ENCODE measurements around the gene MROH7.
"Not testable (repeated sequence)": the region's sequence is repeated elsewhere in the genome, so short reads cannot be mapped to it uniquely, and the experiment has no call there.

The MROH7 gene

GRCh38 chr1:54635804-54636203 lies 5.8 kb upstream of the MROH7 start:
- H2BK12ac ChIP-seq (ENCODE audit: low read length); H3K4ac ChIP-seq (ENCODE audit: low read depth, low read length): not testable (repeated sequence)

DNA sequence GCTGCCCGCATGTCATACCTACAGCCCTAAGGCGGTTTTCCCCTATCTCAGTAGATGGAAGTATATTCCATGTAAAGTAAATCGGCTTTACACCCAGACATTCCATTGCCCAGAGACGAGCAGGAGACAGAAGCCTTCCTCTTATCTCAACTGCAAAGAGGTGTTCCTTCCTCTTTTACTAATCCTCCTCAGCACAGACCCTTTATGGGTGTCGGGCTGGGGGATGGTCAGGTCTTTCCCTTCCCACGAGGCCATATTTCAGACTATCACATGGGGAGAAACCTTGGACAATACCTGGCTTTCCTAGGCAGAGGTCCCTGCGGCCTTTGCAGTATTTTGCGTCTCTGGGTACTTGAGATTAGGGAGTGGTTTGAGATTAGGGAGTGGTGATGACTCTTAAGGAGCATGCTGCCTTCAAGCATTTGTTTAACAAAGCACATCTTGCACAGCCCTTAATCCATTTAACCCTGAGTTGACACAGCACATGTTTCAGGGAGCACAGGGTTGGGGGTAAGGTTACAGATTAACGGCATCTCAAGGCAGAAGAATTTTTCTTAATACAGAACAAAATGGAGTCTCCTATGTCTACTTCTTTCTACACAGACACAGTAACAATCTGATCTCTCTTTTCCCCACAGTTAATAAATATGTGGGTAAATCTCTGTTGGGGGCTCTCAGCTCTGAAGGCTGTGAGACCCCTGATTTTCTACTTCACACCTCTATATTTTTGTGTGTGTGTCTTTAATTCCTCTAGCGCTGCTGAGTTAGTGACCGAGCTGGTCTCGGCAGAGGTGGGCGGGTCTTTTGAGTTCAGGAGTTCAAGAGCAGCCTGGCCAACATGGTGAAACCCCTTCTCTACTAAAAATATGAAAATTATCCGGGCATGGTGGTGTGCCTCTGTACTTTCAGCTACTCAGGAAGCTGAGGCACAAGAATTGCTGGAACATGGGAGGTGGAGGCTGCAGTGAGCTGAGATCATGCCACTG lies 4.8 kb upstream of the MROH7 start:
- not testable (repeated sequence) for H3K36me3 ChIP-seq (ENCODE audit: control insufficient read depth in 1 of 2, insufficient read depth in 2 of 2, low read length in 2 of 2); H2BK12ac ChIP-seq (ENCODE audit: low read length); H3K79me1 ChIP-seq (ENCODE audit: low read length); H3K23ac ChIP-seq (ENCODE audit: low read length); H4K91ac ChIP-seq (ENCODE audit: low read depth, low read length); H2AFZ ChIP-seq (ENCODE audit: insufficient read depth, low read length, poor library complexity); H4K8ac ChIP-seq (ENCODE audit: low read depth, low read length); H4K12ac ChIP-seq (ENCODE audit: low read depth, low read length); H3K27ac ChIP-seq (ENCODE audit: low read depth, low read length); H2BK120ac ChIP-seq (ENCODE audit: insufficient read depth, low read length, poor library complexity); H3K4me3 ChIP-seq (ENCODE audit: low read depth, low read length); H2BK5ac ChIP-seq (ENCODE audit: low read depth, low read length, poor library complexity); H3K9me3 ChIP-seq (ENCODE audit: insufficient read depth, low read depth, low read length); H3K14ac ChIP-seq (ENCODE audit: low read length); H2AK5ac ChIP-seq (ENCODE audit: low read length); H3K27me3 ChIP-seq (ENCODE audit: insufficient read depth, low read length); H3K4ac ChIP-seq (ENCODE audit: low read depth, low read length); H3K4me1 ChIP-seq (ENCODE audit: control insufficient read depth in 1 of 2, insufficient read depth in 2 of 2, low read length in 2 of 2); H3K18ac ChIP-seq (ENCODE audit: low read length); H3K4me2 ChIP-seq (ENCODE audit: low read length); H3K79me2 ChIP-seq (ENCODE audit: control insufficient read depth, insufficient read depth, low read length, poor library complexity); H3K9ac ChIP-seq (ENCODE audit: low read length)
- WGBS (ENCODE audit: extremely low coverage, insufficient coverage, insufficient read length): no CpG with 5 or more reads among the region's 14 CpGs
- peak; percentile 30 to 63 for DNase-seq

More at GRCh38 chr1:54635804-54636203, 5.8 kb upstream of the MROH7 start:
- H4K12ac ChIP-seq (ENCODE audit: low read depth, low read length); H4K8ac ChIP-seq (ENCODE audit: low read depth, low read length); H3K79me1 ChIP-seq (ENCODE audit: low read length); H3K27me3 ChIP-seq (ENCODE audit: insufficient read depth, low read length); H3K9ac ChIP-seq (ENCODE audit: low read length); H2BK5ac ChIP-seq (ENCODE audit: low read depth, low read length, poor library complexity); H3K4me3 ChIP-seq (ENCODE audit: low read depth, low read length); H3K18ac ChIP-seq (ENCODE audit: low read length); DNase-seq; H3K9me3 ChIP-seq (ENCODE audit: insufficient read depth, low read depth, low read length); H3K4me2 ChIP-seq (ENCODE audit: low read length); H2AFZ ChIP-seq (ENCODE audit: insufficient read depth, low read length, poor library complexity); H3K4me1 ChIP-seq (ENCODE audit: control insufficient read depth in 1 of 2, insufficient read depth in 2 of 2, low read length in 2 of 2); H3K36me3 ChIP-seq (ENCODE audit: control insufficient read depth in 1 of 2, insufficient read depth in 2 of 2, low read length in 2 of 2); H2AK5ac ChIP-seq (ENCODE audit: low read length); H3K27ac ChIP-seq (ENCODE audit: low read depth, low read length); H3K14ac ChIP-seq (ENCODE audit: low read length); H2BK120ac ChIP-seq (ENCODE audit: insufficient read depth, low read length, poor library complexity); H3K79me2 ChIP-seq (ENCODE audit: control insufficient read depth, insufficient read depth, low read length, poor library complexity); H3K23ac ChIP-seq (ENCODE audit: low read length); H4K91ac ChIP-seq (ENCODE audit: low read depth, low read length): not testable (repeated sequence)
- no CpG with 5 or more reads among the region's 7 CpGs for WGBS (ENCODE audit: extremely low coverage, insufficient coverage, insufficient read length)

DNA sequence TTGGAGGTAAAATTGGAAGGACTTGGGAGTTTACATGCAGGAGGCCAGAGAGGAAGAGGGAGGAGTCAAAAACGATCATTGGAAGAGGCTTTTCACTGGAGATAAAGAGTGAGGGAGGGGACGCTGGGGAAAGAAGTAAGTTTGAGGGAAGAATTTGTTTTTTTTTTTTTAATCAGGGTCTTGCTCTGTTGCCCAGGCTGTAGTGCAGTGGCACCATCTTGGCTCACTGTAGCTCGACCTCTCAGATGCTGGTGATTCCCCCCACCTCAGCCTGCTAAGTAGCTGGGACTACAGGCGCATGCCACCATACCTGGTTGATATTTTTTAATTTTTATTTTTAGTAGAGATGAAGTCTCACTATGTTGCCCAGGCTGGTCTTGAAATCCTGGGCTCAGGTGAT lies 1.2 kb upstream of the MROH7 start:
- Histone ChIP-seq H3K27me3 (ENCODE audit: insufficient read depth, low read length) (no peaks in the 10 kb centered on the region), H3K79me2 (ENCODE audit: control insufficient read depth, insufficient read depth, low read length, poor library complexity) (no peaks in the 10 kb centered on the region), H3K79me1 (ENCODE audit: low read length) (no peaks in the 10 kb centered on the region), H3K9ac (ENCODE audit: low read length) (no peak overlapping the region), H3K4ac (ENCODE audit: low read depth, low read length) (no peak overlapping the region), H2BK5ac (ENCODE audit: low read depth, low read length, poor library complexity) (no peak overlapping the region), H3K23ac (ENCODE audit: low read length) (no peak overlapping the region), H3K4me3 (ENCODE audit: low read depth, low read length) (no peak overlapping the region), H2BK120ac (ENCODE audit: insufficient read depth, low read length, poor library complexity) (no peak overlapping the region), H2BK12ac (ENCODE audit: low read length) (no peak overlapping the region), H2AK5ac (ENCODE audit: low read length) (no peak overlapping the region), H3K14ac (ENCODE audit: low read length) (no peak overlapping the region), H4K8ac (ENCODE audit: low read depth, low read length) (no peak overlapping the region), H3K4me1 (ENCODE audit: control insufficient read depth in 1 of 2, insufficient read depth in 2 of 2, low read length in 2 of 2) (peaks cover 2% of the 10 kb centered on the region in 2 experiments), H4K91ac (ENCODE audit: low read depth, low read length) (no peak overlapping the region), H4K12ac (ENCODE audit: low read depth, low read length) (no peak overlapping the region), H3K4me2 (ENCODE audit: low read length) (no peak overlapping the region), H3K18ac (ENCODE audit: low read length) (no peak overlapping the region), H3K27ac (ENCODE audit: low read depth, low read length) (no peak overlapping the region), H2AFZ (ENCODE audit: insufficient read depth, low read length, poor library complexity) (no peak overlapping the region), H3K36me3 (ENCODE audit: control insufficient read depth in 1 of 2, insufficient read depth in 2 of 2, low read length in 2 of 2) (no peaks in the 10 kb centered on the region), H3K9me3 (ENCODE audit: insufficient read depth, low read depth, low read length) (peaks cover 3% of the 10 kb centered on the region)
- no CpG with 5 or more reads among the region's 4 CpGs for WGBS (ENCODE audit: extremely low coverage, insufficient coverage, insufficient read length)
- no peak for DNase-seq

- Histone ChIP-seq H3K18ac (ENCODE audit: low read length) (no peak overlapping the region), H3K14ac (ENCODE audit: low read length) (no peak overlapping the region), H3K4me1 (ENCODE audit: control insufficient read depth in 1 of 2, insufficient read depth in 2 of 2, low read length in 2 of 2) (peaks cover 2% of the 10 kb centered on the region in 2 experiments), H4K8ac (ENCODE audit: low read depth, low read length) (no peak overlapping the region), H3K23ac (ENCODE audit: low read length) (no peak overlapping the region), H2AFZ (ENCODE audit: insufficient read depth, low read length, poor library complexity) (no peak overlapping the region), H3K4me3 (ENCODE audit: low read depth, low read length) (no peak overlapping the region), H3K4me2 (ENCODE audit: low read length) (no peak overlapping the region), H3K9ac (ENCODE audit: low read length) (no peak overlapping the region), H2AK5ac (ENCODE audit: low read length) (no peak overlapping the region), H4K12ac (ENCODE audit: low read depth, low read length) (no peak overlapping the region), H3K9me3 (ENCODE audit: insufficient read depth, low read depth, low read length) (peaks cover 3% of the 10 kb centered on the region), H3K27ac (ENCODE audit: low read depth, low read length) (no peak overlapping the region), H3K79me2 (ENCODE audit: control insufficient read depth, insufficient read depth, low read length, poor library complexity) (no peaks in the 10 kb centered on the region), H3K4ac (ENCODE audit: low read depth, low read length) (no peak overlapping the region), H3K36me3 (ENCODE audit: control insufficient read depth in 1 of 2, insufficient read depth in 2 of 2, low read length in 2 of 2) (no peaks in the 10 kb centered on the region), H2BK5ac (ENCODE audit: low read depth, low read length, poor library complexity) (no peak overlapping the region), H4K91ac (ENCODE audit: low read depth, low read length) (no peak overlapping the region), H2BK120ac (ENCODE audit: insufficient read depth, low read length, poor library complexity) (no peak overlapping the region), H3K27me3 (ENCODE audit: insufficient read depth, low read length) (no peaks in the 10 kb centered on the region), H3K79me1 (ENCODE audit: low read length) (no peaks in the 10 kb centered on the region), H2BK12ac (ENCODE audit: low read length) (no peak overlapping the region)
- DNase-seq: no peak
Observed at GRCh38 chr1:54643736-54644135, 2.1 kb downstream of the MROH7 start.

Data from trophoblast cell (in vitro differentiated cells and primary cell).